CD4-positive, alpha-beta T cell treated with Interleukin-2 at 100 ng/mL for 4 hours (primary cell): ENCODE measurements around the gene ANKRD33.
"Not testable (repeated sequence)": the region's sequence is repeated elsewhere in the genome, so short reads cannot be mapped to it uniquely, and the experiment has no call there.

Experiments
- DNase-seq: peaks from one replicate; pipeline ENCODE4 v3.0.0-alpha.2; 2020; ENCODE audit warnings: low spot score

Gene ANKRD33

DNA sequence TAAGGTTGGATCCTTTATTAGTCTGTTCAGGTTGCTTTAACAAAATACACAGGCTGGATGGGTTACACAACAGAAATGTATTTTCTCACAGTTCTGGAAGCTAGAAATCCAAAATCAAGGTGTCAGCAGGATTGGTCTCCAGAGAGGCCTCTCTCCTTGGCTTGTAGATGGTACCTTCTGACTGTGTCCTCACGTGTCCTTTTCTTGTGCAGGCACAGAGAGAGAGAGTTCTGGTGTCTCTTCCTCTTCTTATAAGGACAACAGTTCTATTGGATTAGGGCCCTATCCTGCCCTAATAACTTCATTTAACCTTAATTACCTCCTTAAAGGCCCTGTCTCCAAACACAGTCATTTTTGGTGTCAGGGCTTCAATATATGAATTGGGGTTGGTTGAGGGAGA is 4.6 kb upstream of the ANKRD33 start:
- no peak for DNase-seq

DNA sequence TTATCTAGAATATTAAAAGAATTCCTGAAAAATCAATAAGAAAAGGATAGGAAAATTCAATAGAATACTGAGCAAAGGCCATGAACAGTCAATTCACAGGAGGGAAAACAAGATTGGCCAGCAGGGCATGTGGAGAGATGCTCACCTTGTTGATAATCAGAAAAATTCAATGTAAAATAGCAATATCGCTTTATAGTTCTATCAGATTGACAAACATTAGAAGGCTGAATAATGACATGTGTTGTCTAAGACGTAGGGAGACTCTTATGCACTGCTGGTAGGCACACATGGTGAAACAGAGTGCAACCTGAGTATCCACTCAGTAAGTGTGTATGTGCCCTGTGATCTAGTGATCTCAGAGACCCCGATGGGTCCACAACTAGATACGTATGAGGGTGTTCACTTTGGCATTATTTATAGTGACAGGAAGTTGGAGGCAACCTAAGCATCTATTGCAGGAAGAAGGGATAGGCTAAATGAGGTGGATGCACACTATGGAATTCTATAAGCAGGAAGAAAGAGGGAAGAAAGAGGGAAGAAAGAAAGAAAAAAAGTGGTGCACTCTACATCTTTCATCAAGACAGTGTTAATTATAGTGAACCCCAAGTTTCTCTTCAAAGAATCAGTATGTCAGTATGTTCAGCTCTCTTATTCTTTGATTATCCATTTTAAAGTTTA is 3.8 kb upstream of the ANKRD33 start:
- DNase-seq: no peak

DNA sequence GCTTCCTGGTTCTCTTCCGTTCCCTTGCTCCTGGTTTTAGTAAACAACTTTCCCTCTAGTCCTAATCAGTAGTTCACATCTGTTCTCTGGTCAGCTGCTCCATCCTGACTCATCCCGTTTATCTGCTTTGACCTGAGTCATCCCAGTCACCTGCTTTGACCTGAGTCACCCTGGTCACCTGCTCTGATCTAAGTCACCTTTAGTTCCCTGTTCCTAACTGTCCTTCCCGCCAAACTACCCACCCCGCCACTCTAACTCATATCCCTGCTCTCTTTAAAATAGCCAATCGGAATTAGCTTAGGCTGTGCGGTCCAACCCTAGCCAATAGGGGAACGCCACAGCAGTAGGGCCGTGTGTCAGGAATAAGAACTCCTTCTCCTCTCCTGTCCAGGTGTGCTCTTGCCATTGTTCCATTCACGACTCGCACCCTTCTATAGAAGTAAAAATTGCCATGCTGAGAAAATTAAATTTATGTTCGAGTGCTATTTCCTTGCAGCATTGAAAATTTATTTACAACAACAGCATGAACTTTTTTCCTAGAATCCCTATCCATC is 3.1 kb upstream of the ANKRD33 start:
- DNase-seq: no peak

DNA sequence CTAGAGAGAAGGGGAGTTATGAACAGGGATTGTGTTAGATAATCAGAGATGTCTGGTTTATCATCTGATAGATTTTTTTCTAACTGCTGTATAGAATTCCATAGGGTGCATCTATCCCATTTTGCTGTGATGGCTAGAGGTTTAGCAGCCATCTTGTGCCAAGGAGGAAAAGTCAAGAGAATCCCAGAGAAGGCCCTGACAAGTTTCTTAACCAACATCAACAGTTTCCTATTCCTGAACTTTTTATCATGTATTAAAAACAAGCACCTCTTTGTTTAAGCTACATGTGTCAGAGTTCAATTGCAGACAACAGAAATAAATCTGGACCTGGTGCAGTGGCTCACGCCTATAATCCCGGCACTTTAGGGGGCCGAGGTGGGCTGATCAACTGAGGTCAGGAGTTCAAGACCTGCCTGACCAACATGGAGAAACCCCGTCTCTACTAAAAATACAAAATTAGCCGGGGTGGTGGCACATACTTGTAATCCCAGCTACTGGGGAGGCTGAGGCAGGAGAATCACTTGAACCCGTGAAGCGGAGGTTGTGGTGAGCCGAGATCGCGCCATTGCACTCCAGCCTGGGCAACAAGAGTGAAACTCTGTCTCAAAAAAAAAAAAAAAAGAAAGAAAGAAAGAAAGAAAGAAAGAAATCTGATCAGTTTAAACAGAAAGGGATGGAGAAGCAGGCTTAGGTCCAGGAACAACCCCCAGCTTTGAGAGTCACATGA is 2.4 kb upstream of the ANKRD33 start:
- DNase-seq: not testable (repeated sequence)

DNA sequence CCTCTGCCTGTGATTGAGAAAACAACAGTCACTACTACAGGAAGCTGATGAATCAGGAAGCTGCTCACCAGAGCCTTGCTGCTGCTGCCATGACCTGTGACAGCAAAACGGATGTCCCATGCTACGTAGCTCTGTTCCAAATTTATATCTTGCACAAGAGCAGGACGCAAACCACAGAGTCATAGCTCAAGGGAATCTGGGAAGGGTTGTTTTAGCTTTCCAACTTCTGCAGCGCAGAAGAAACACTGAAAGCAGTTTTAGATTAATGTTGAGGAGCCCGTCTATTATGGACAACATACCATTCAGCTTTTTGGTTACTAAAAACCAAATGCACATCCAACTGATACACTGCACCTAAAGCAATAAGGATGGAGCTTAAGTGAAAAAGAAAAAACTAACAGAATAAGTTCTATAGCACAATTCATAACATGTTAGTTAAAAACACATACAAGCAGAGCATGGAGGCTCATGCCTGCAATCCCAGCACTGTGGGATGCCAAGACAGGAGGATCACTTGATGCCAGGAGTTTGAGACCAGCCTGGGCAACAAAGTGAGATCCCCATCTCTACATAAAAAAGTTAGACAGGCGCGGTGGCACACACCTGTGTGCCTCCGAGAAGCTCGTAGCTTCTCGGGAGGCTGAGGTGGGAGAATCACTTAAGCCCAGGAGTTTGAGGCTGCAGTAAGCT is 1.7 kb upstream of the ANKRD33 start:
- DNase-seq: peak; percentile 55

DNA sequence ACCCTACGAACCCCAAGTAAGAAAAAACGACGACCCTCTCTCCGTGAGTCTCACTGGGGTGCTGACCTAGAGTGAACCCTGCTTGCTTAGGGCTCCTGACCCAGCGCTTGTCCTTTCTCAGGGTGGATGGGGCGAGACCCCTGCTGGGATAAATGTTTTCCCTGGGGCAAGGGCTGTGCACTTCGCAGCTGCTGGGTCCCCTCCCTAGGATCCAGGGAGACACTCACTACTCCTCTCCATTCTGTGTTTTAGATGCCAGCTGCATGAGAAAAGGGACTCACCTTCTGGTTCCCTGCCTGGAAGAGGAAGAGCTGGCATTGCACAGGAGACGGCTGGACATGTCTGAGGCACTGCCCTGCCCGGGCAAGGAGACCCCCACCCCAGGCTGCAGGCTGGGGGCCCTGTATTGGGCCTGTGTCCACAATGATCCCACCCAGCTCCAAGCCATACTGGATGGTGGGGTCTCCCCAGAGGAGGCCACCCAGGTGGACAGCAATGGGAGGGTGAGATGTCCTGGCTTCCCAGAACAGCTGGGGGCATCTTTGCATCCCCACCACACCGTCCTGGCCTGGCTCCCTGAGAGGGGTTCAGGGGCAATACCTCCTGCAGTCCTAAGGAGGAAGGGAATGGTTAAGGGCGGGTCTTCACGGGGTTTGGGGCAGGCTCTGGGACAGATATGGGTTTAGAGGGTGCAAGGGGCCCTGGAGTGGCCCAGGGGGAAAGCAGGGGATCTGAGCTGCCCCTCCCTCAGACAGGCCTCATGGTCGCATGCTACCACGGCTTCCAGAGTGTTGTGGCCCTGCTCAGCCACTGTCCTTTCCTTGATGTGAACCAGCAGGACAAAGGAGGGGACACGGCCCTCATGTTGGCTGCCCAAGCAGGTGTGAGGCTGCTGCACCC is 663 bp downstream of the ANKRD33 start:
- DNase-seq: no peak

DNA sequence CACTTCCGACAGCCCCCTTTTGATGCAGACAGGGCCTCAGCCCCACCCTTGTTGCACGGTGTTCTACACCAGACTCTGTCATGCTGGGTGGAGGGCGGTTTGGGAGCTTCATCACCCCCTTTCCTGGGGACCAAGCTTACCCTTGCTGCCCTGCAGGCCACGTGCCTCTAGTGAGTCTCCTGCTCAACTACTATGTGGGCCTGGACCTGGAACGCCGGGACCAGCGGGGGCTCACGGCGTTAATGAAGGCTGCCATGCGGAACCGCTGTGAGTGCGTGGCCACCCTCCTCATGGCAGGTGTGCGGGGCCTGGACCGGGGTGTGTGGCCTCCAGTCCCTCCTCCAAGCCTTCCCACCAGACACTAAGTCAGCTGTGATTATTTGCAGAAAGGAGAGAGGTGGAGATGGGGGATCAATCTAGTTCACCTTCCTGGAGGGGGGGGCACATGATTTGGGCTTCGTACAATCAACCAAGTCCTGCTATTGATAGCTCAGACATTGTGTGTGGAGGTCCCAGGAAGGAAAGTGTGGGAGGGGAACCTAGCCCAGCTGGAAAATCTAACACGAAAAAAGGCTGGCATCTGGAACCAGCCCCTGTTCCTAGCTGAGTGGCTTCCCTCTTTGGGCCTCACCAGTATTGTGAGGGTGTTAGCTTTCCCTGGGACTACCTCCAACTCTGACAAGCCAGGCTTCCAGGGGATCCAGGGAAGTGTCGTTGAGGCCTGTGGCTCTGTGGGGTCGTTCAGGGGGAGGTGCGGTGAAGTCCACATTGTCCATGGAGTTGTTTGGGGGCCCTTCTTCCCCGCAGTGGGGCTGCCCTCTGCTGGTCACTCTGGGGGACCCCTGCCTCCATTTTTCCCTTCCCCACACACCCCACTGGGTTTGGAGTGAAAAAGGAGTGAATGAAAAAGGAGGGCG is 1.6 kb downstream of the ANKRD33 start:
- no peak for DNase-seq

DNA sequence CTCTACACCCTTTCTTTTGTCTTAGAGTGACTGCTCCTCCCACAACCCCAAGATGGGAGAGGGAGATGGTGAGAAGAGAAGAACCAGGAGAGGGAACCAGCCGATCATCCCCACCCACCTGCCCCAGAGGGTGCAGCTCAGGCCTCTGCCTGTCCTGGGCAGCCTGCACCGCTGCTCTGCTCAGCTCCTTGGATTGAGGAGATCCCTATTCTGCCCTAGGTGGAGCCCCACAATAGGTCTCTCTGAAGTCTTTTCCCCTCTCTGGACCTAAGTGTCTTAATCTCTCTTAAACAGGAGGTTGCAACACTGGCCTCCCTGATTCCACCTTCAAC is 2.2 kb downstream of the ANKRD33 start:
- DNase-seq: no peak

DNA sequence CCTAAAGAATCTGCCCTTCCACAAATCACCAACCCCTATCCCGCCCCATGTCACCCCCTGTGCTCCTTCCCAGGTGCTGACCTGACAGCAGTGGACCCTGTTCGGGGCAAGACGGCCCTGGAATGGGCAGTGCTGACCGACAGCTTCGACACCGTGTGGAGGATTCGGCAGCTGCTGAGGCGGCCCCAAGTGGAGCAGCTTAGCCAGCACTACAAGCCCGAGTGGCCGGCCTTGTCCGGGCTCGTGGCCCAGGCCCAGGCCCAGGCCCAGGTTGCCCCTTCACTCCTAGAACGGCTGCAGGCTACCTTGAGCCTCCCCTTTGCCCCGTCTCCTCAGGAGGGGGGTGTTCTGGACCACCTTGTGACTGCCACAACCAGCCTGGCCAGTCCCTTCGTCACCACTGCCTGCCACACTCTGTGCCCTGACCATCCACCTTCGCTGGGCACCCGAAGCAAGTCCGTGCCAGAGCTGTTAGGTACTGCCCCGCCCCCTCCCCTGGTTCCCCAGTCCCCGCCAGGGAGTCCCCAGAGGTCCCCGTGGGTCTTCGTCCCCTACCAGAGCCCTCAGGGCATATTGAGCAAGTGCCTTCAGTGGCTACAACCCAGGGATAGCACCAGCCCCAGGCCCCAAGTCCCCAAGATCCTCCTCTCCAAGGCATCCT is 2.7 kb downstream of the ANKRD33 start:
- DNase-seq: no peak

DNA sequence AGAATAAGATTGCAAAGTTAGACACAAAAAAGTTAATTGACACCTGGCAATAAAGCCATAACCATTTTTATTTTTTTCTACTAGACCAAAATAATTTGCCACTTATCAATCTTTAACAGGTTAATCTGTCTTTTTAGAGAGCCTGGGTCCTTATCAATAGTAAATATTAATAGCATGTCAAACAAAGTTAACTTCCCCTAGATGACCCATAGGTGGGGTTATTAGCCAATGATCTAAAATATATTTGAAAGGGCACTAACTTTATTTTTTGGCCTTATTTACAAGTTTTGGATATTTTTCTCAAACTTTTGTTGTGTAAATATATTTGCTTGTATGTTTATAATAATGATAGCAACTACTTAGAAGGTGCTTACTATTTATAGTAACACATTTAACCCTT is 3.9 kb downstream of the ANKRD33 start:
- peak; percentile 6 for DNase-seq

DNA sequence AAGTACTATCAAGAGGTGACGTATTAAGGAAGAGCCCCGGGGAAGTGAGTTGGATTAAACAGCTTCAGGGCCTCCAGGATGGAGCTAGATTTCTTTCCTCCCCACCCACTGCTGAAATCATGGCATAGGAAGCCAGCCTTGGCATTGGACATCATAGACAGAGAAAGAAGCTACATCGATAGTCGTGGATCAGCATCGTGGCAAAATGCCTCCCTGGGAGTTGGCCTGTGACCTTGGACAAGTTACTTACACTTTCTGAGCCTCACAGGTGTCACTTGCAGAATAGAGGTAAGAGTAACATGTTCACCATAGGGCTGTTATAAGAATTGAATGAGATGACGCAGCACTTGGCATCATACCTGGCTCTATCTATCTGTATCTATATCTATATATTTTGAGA is 5.9 kb downstream of the ANKRD33 start:
- DNase-seq: no peak

DNA sequence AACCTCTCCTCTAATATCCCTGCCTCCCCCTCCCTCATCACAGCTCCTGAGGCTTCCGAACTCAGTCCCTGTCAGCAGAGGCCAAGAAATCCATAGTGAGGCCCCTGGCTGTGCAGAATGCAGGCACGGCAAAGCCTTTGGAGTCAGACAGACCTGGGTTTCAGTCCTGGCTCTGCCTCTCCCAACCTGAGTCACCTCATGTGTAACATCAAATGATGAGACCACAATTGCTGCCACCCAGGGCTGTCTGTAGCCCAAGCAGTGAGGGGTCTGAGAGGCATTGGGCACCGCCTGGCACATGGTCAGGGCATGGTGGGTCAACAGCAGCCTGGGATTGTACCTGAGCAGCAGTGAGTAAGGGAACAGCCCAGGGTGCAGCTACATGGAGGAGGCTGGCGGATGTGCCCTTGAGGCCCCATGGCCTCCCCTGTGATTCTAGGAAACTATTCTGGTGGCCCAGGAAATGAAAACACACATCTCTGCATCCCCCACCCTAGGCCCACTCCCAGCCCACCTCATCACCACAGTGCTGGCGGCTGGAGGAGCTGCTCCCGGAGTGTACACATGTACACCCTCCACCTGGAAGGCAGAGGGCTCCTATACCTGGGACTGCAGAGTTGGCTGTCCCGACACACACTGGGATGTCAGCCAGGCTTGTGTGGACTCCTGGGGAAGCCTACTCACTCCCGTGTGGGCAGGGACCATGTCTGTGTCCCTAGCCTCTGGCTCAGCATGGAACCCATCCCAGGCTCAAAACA is 7.7 kb downstream of the ANKRD33 start:
- no peak for DNase-seq

DNA sequence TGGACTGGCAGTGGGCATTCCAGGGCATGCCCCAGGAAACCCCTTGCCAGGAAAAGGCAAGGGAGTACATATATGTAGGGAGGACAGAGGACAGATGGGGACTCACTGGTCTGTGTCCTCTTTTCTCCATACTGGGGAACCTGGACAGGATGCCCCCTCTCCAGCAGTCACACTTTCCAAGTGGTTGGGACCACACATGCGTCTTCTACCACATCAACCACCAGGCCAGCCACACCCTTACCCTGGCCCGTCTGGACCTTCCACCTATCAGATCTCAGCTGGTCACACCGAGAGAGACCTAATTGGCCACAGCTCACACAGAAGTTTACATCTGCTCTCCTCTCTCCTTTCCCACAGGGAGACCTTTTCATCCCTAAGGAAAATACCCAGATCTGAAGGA is 8.3 kb downstream of the ANKRD33 start:
- DNase-seq: no peak

DNA sequence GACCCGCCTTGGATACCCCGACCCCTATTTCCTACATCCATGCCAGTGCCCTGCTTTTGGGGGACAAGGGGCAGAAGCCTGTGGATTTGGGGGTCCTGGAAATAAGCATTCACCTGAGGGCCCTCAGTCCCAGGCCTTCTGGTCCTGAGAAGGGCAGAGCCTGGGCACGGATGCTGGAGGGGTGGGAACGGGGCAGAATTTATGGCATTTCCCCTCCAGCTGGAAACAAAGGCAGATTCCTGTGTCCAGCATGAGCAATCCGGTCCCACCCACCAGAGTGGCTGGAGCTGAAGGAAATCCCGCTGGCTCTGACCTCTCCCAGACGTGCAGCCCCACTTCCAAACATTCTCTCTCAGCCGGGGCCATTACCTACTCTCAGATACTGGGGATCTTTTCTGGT is 9.3 kb downstream of the ANKRD33 start:
- no peak for DNase-seq

DNA sequence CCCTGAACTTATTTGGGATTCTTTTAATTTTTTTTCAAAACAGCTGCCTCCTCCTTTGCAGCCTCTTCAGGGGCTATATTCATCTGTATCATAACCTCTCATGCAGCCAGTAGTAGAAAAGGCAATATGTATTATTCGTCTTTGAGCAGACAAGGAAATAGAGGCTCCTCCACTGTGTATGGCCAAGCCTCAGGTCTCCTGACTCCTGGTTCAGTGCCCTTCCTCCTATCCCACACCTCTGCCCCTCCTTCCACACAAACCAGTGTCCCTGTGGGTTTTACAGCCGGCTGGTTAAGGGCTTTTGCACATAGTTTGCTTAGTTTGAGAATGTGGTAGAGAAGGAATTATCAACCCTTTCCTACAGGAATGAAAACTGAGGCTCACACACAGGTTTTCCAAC is 10.6 kb downstream of the ANKRD33 start:
- no peak for DNase-seq

DNA sequence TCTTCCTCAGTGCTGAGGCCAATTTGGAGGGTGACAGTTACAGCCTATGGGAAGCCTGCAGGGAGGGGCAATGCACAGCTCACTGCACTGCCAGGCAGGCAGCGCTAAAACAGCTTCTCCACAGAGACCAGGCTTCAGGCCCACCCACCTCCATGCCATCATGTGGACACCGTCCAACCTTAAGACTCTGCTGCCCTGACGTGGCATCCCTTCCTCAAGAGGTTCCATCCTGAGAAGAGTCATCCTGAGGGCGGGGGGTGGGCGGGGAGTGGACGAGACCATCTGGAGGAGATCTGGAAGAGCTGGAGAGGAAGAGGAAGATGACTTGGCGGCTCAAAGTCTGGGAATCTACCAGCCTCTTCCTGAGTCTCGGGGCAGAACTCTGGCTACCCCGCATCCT is 11.0 kb downstream of the ANKRD33 start:
- DNase-seq: no peak

DNA sequence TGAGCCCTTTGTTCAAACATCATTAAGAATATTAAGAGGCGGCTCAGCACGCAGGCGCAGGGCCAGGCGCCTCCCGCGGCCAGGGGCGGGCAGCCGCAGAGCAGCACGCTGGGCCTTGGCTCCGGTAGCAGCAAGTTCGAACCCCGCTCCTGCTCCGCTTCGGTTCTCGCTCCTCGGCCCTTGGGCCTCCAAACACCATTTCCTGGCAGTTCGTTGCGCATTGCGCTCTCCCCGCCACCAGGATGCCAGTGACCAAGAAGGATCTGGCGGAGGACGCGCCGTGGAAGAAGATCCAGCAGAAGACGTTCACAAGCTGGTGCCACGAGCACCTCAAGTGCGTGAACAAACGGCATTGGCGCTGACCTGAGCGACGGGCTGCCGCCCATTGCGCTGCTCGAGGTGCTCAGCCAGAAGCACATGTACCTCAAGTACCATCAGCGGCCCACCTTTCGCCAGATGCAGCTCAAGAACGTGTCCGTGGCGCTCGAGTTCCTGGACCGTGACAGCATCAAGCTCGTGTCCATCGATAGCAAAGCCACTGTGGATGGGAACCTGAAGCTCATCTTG is 12.5 kb downstream of the ANKRD33 start:
- no peak for DNase-seq

DNA sequence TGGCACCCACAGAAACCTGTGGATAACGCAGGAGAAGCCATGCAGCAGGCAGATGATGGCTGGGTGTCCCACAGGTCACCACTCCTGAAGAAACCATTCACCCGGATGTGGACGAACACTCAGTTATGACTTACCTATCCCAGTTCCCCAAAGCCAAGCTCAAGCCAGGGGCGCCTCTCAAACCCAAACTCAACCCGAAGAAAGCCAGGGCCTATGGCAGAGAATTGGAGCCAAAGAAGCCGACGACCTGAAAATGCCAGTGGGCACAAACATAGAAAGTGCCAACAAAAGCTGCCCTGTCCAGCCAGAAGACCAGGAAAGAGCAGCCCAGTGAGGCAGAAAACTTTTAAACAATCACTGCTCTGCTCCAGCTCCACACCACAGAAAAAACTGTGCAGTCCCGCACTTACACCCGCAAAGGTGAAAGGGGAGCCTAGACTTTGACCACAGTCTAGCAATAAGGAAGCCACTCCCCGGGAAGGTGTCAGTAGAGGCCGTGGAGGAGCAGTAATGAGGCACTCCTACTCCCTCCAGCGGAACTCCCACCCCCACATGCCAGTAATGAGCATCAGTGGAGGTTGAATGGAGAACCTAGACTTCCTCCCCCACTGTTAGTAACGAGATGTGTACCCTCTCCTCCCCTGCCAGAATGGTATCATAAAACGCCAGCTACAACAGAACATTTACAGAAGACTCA is 13.4 kb downstream of the ANKRD33 start:
- no peak for DNase-seq

DNA sequence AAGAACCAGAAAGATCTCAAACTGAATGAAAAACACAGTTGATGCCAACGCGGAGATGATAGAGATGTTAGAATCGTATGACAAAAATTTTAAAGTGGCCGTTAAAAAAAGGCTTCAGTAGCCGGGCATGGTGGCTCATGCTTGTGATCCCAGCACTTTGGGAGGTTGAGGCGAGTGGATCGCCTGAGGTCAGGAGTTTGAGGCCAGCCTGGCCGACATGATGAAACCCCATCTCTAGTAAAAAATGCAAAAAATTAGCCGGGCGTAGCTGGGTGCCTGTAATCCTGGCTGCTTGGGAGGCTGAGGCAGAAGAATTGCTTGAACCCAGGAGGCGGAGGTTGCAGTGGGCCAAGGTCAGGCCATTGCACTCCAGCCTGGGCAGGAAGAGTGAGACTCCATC is 14.0 kb downstream of the ANKRD33 start:
- DNase-seq: no peak
